Activated CD4-positive, alpha-beta T cell treated with anti-CD3 and anti-CD28 coated beads, Interleukin-2, amount 10 ng/mL, durations not matched to agents 24 days and 14 days (primary cell): ENCODE data around the gene CHN1. TPM values are rescaled to one million over a fixed set of nuclear protein-coding genes. Genes with fewer than 3 reads are reported as not detected.

ENCODE experiments used
- DNase-seq: peaks from one replicate; pipeline ENCODE4 v3.0.0; 2022
- H3K27ac Mint-ChIP-seq: one replicate; pipeline ENCODE4 v1.8.0; 2022; ENCODE audit warnings: mild to moderate bottlenecking, mixed read lengths
- H3K27me3 Mint-ChIP-seq: one replicate; pipeline ENCODE4 v1.8.0; 2022; ENCODE audit warnings: mixed read lengths
- H3K36me3 Mint-ChIP-seq: one replicate; pipeline ENCODE4 v1.8.0; 2022; ENCODE audit warnings: low read depth, mild to moderate bottlenecking, mixed read lengths
- H3K4me1 Mint-ChIP-seq: one replicate; pipeline ENCODE4 v1.8.0; 2021; ENCODE audit warnings: mixed read lengths
- H3K4me3 Mint-ChIP-seq: one replicate; pipeline ENCODE4 v1.8.0; 2022; ENCODE audit warnings: mild to moderate bottlenecking, moderate library complexity, mixed read lengths
- H3K9me3 Mint-ChIP-seq: one replicate; pipeline ENCODE4 v1.8.0; 2021; ENCODE audit warnings: mixed read lengths
- intact Hi-C: fragments of 100-400 bp; cut with micrococcal nuclease; formaldehyde crosslinking; loops from one replicate; pipeline ENCODE4 v1.15.1; 2023
- total RNA-seq: library from RNA; stranded (reverse); gene quantifications from 2 replicates; pipeline ENCODE4 v1.2.3, GENCODE V29; 2022

The CHN1 gene
- total RNA-seq, 1 donor from 2014 or later: 3.1 TPM

- intact Hi-C loops: no loop called here
- H3K27ac Mint-ChIP-seq: no peak overlapping the region
These were observed 20.8 kb upstream of the CHN1 start for GRCh38 chr2:175025946-175026345.

GRCh38 chr2:175025233-175025632, 20.1 kb upstream of the CHN1 start:
- no peak overlapping the region for H3K4me3 Mint-ChIP-seq
- no peaks in the 10 kb centered on the region for H3K9me3 Mint-ChIP-seq
- H3K27me3 Mint-ChIP-seq: peaks cover 2% of the 10 kb centered on the region
- no peak for DNase-seq
- no peaks in the 10 kb centered on the region for H3K4me1 Mint-ChIP-seq
- intact Hi-C loops: no loop called here
- H3K27ac Mint-ChIP-seq: no peak overlapping the region
- H3K36me3 Mint-ChIP-seq: no peaks in the 10 kb centered on the region

More at GRCh38 chr2:175025946-175026345, 20.8 kb upstream of the CHN1 start:
- no peak for DNase-seq
- H3K9me3 Mint-ChIP-seq: no peaks in the 10 kb centered on the region
- H3K27me3 Mint-ChIP-seq: peaks cover 2% of the 10 kb centered on the region
- H3K4me1 Mint-ChIP-seq: no peaks in the 10 kb centered on the region
- no peak overlapping the region for H3K4me3 Mint-ChIP-seq
- no peaks in the 10 kb centered on the region for H3K36me3 Mint-ChIP-seq

GRCh38 chr2:175022923-175023322, 17.7 kb upstream of the CHN1 start:
- no peaks in the 10 kb centered on the region for H3K9me3 Mint-ChIP-seq
- no peaks in the 10 kb centered on the region for H3K4me1 Mint-ChIP-seq
- no peak overlapping the region for H3K4me3 Mint-ChIP-seq
- H3K36me3 Mint-ChIP-seq: no peaks in the 10 kb centered on the region
- DNase-seq: no peak
- no peak overlapping the region for H3K27ac Mint-ChIP-seq
- intact Hi-C loops: no loop called here
- peaks cover 2% of the 10 kb centered on the region for H3K27me3 Mint-ChIP-seq

GRCh38 chr2:175019566-175020327, 14.6 kb upstream of the CHN1 start:
- Mint-ChIP-seq H3K9me3 (no peaks in the 10 kb centered on the region), H3K27ac (no peak overlapping the region), H3K27me3 (no peaks in the 10 kb centered on the region), H3K4me1 (no peaks in the 10 kb centered on the region), H3K36me3 (no peaks in the 10 kb centered on the region), H3K4me3 (no peak overlapping the region)
- no peak for DNase-seq
- intact Hi-C loops: no loop called here

GRCh38 chr2:175017618-175018414, 12.6 kb upstream of the CHN1 start:
- Mint-ChIP-seq H3K36me3 (no peaks in the 10 kb centered on the region), H3K4me3 (no peak overlapping the region), H3K27ac (no peak overlapping the region), H3K27me3 (peaks cover 2% of the 10 kb centered on the region), H3K4me1 (no peaks in the 10 kb centered on the region), H3K9me3 (peaks cover 6% of the 10 kb centered on the region)
- no peak for DNase-seq
- intact Hi-C loops: no loop called here

- Mint-ChIP-seq H3K4me3 (no peak overlapping the region), H3K36me3 (no peaks in the 10 kb centered on the region), H3K27ac (no peak overlapping the region), H3K4me1 (no peaks in the 10 kb centered on the region), H3K9me3 (peaks cover 6% of the 10 kb centered on the region), H3K27me3 (peaks cover 20% of the 10 kb centered on the region)
- DNase-seq: no peak
- intact Hi-C loops: no loop called here
These were observed 10.2 kb upstream of the CHN1 start for GRCh38 chr2:175015340-175015739.

- H3K4me1 Mint-ChIP-seq: no peaks in the 10 kb centered on the region
- peaks cover 6% of the 10 kb centered on the region for H3K9me3 Mint-ChIP-seq
- no peak overlapping the region for H3K27ac Mint-ChIP-seq
- no peaks in the 10 kb centered on the region for H3K36me3 Mint-ChIP-seq
- no peak for DNase-seq
- H3K27me3 Mint-ChIP-seq: peaks cover 31% of the 10 kb centered on the region
- intact Hi-C loops: no loop called here
- no peak overlapping the region for H3K4me3 Mint-ChIP-seq
These were observed 7.3 kb upstream of the CHN1 start for GRCh38 chr2:175012516-175012915.

- no peak for DNase-seq
- H3K4me3 Mint-ChIP-seq: no peak overlapping the region
- H3K36me3 Mint-ChIP-seq: no peaks in the 10 kb centered on the region
- no peaks in the 10 kb centered on the region for H3K4me1 Mint-ChIP-seq
- H3K9me3 Mint-ChIP-seq: peaks cover 6% of the 10 kb centered on the region
- H3K27ac Mint-ChIP-seq: peak overlapping the region; percentile 38
- intact Hi-C loops: no loop called here
- H3K27me3 Mint-ChIP-seq: peaks cover 39% of the 10 kb centered on the region
These were observed 6.3 kb upstream of the CHN1 start for GRCh38 chr2:175011505-175011904.

GRCh38 chr2:175010848-175011254, 5.7 kb upstream of the CHN1 start:
- no peaks in the 10 kb centered on the region for H3K36me3 Mint-ChIP-seq
- DNase-seq: no peak
- peaks cover 45% of the 10 kb centered on the region for H3K27me3 Mint-ChIP-seq
- H3K9me3 Mint-ChIP-seq: peaks cover 6% of the 10 kb centered on the region
- intact Hi-C loops: no loop called here
- no peak overlapping the region for H3K27ac Mint-ChIP-seq
- H3K4me3 Mint-ChIP-seq: no peak overlapping the region
- peaks cover 3% of the 10 kb centered on the region for H3K4me1 Mint-ChIP-seq

GRCh38 chr2:175009917-175010621, 4.9 kb upstream of the CHN1 start:
- intact Hi-C loops: loop anchor here (10.0 kb wide), 1 partner anchor 435 kb away; no protein-coding TSS in a partner anchor
- H3K4me1 Mint-ChIP-seq: peaks cover 3% of the 10 kb centered on the region
- no peaks in the 10 kb centered on the region for H3K36me3 Mint-ChIP-seq
- DNase-seq: no peak
- H3K27me3 Mint-ChIP-seq: peaks cover 51% of the 10 kb centered on the region
- H3K27ac Mint-ChIP-seq: no peak overlapping the region
- H3K9me3 Mint-ChIP-seq: peaks cover 6% of the 10 kb centered on the region
- no peak overlapping the region for H3K4me3 Mint-ChIP-seq

GRCh38 chr2:175008801-175009495, 3.8 kb upstream of the CHN1 start:
- Mint-ChIP-seq H3K36me3 (no peaks in the 10 kb centered on the region), H3K27me3 (peaks cover 57% of the 10 kb centered on the region), H3K27ac (no peak overlapping the region), H3K4me3 (no peak overlapping the region), H3K4me1 (peaks cover 3% of the 10 kb centered on the region), H3K9me3 (peaks cover 4% of the 10 kb centered on the region)
- intact Hi-C loops: loop anchor here (10.0 kb wide), 1 partner anchor 434 kb away; no protein-coding TSS in a partner anchor
- DNase-seq: no peak

GRCh38 chr2:175008009-175008408, 2.8 kb upstream of the CHN1 start:
- Mint-ChIP-seq H3K4me1 (peaks cover 3% of the 10 kb centered on the region), H3K9me3 (no peaks in the 10 kb centered on the region), H3K27ac (no peak overlapping the region), H3K27me3 (peaks cover 63% of the 10 kb centered on the region), H3K4me3 (no peak overlapping the region), H3K36me3 (no peaks in the 10 kb centered on the region)
- DNase-seq: no peak
- intact Hi-C loops: loop anchor here (10.0 kb wide), 1 partner anchor 433 kb away; no protein-coding TSS in a partner anchor

- Mint-ChIP-seq H3K9me3 (no peaks in the 10 kb centered on the region), H3K27ac (no peak overlapping the region), H3K36me3 (no peaks in the 10 kb centered on the region), H3K4me3 (no peak overlapping the region), H3K4me1 (peaks cover 3% of the 10 kb centered on the region), H3K27me3 (peaks cover 65% of the 10 kb centered on the region)
- DNase-seq: no peak
- intact Hi-C loops: loop anchor here (10.0 kb wide), 1 partner anchor 433 kb away; no protein-coding TSS in a partner anchor
These were observed 2.3 kb upstream of the CHN1 start for GRCh38 chr2:175007510-175007909.
